Lung (tissue), 12 donors: Measurements from ENCODE around the gene SNX22. TPM values are rescaled to one million over a fixed set of nuclear protein-coding genes. Genes with fewer than 3 reads are reported as not detected.

Source experiments
- ATAC-seq: fragments of 200-7000 bp; cut with Tn5 transposase; one replicate; pipeline ENCODE4 v1.9.1; 2020; ENCODE audit warnings: moderate number of reproducible peaks; ENCODE audit not compliant: insufficient read depth, low FRiP score
- DNase-seq, 3 donors: peaks; one replicate each; pipeline ENCODE4 v3.0.0-alpha.2; 2013 to 2017
- H3K27ac ChIP-seq, 2 donors: one replicate each; pipeline ENCODE4 v1.5.1; 2013; ENCODE audit warnings: mild to moderate bottlenecking in 2 of 2, moderate library complexity in 2 of 2, control low read depth in 1 of 2, inconsistent platforms in 1 of 2, low read depth in 1 of 2, low read length in 1 of 2
- H3K27me3 ChIP-seq, 3 donors: one replicate each; pipeline ENCODE4 v1.5.1; 2013; ENCODE audit warnings: low read length in 2 of 3; ENCODE audit not compliant: control insufficient read depth in 3 of 3, insufficient read depth in 3 of 3
- H3K36me3 ChIP-seq, 4 donors: one replicate each; pipeline ENCODE4 v1.5.1; 2013; ENCODE audit warnings: low read length in 4 of 4, mild to moderate bottlenecking in 1 of 4, moderate library complexity in 1 of 4; ENCODE audit not compliant: control insufficient read depth in 4 of 4, insufficient read depth in 4 of 4
- H3K4me1 ChIP-seq, 5 donors: one replicate each; pipeline ENCODE4 v1.5.1; 2013; ENCODE audit warnings: low read length in 5 of 5, mild to moderate bottlenecking in 2 of 5, moderate library complexity in 1 of 5; ENCODE audit not compliant: control insufficient read depth in 5 of 5, insufficient read depth in 5 of 5
- H3K4me3 ChIP-seq: one replicate; pipeline ENCODE4 v1.5.1; 2013; ENCODE audit warnings: mild to moderate bottlenecking, control low read depth, moderate library complexity
- H3K9ac ChIP-seq, 2 donors: one replicate each; pipeline ENCODE4 v1.5.1; 2013; ENCODE audit warnings: low read length in 2 of 2, control low read depth in 1 of 2; ENCODE audit not compliant: insufficient read depth in 1 of 2
- H3K9me3 ChIP-seq, 4 donors: one replicate each; pipeline ENCODE4 v1.5.1; 2013; ENCODE audit warnings: low read length in 3 of 4, mild to moderate bottlenecking in 1 of 4, moderate library complexity in 1 of 4; ENCODE audit not compliant: control insufficient read depth in 4 of 4, insufficient read depth in 3 of 4
- WGBS, 2 donors: extraction: QIAGEN DNeasy Blood & Tissue Kit; methylation state at CpG; one replicate each; pipeline ENCODE4 v1.1.7; 2013; 5-methylcytosine and 5-hydroxymethylcytosine counted together
- polyA plus RNA-seq, 2 donors: library from polyadenylated mRNA; stranded (reverse); fragments of 200-250 nt; gene quantifications; one replicate each; pipeline ENCODE4 v1.2.1, GENCODE V29; 2013
- total RNA-seq, 2 donors: library from RNA; depleted of rRNA in 1 of 2; stranded (reverse); fragments of >200 nt in 1 of 2; gene quantifications; one replicate each; pipeline ENCODE4 v1.2.1, GENCODE V29; 2014 to 2021
- TF ChIP-seq, protein P1 (sequence below): IDR thresholded peaks from 2 replicates; pipeline ENCODE4 v1.5.1; 2012; ENCODE audit warnings: mild to moderate bottlenecking; ENCODE audit errors: control extremely low read depth, extremely low read depth
- donor health status: control.
- donor health status: control.
- donor health status: Bipolar disorder and iron deficiency.
- donor health status: healthy.
- donor health status: DM: yes; HTN: yes; CAD: no.

Gene SNX22
- total and polyA plus RNA-seq, 4 donors: 3.4 to 20.3 (median 9.2) TPM

DNA sequence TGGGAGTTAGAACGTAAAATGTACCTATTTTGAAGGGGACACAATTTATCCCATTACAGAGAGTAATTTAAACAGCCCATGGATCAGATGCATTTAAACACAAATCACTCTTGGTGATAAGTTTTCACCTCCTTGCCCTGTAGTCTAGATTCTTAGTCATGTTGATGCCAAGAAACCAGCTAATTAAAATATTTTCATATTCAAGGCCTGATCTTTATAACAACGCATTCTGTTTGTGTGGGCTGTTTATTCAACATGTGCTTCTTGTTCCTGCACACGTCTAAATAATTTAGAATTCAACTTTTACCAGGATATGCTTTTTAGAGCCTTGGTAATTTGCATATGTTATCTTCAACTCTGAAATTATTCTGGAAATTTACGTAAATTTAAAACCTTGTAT, 29.9 kb upstream of the SNX22 start:
- Histone ChIP-seq H3K9ac (no peak overlapping the region), H3K4me1 (no peaks in the 10 kb centered on the region), H3K27me3 (no peaks in the 10 kb centered on the region), H3K36me3 (peaks cover 24 to 57% (median 26%) of the 10 kb centered on the region in 4 donors), H3K9me3 (peaks cover 0 to 2% (median 0%) of the 10 kb centered on the region in 4 donors), H3K27ac (no peak overlapping the region), H3K4me3 (no peak overlapping the region)
- ATAC-seq (no peak), DNase-seq (no peak)
- WGBS, 2 donors: 89 to 91% methylated on average over 4 of the region's 4 CpGs
- TF ChIP-seq, protein P1, sequence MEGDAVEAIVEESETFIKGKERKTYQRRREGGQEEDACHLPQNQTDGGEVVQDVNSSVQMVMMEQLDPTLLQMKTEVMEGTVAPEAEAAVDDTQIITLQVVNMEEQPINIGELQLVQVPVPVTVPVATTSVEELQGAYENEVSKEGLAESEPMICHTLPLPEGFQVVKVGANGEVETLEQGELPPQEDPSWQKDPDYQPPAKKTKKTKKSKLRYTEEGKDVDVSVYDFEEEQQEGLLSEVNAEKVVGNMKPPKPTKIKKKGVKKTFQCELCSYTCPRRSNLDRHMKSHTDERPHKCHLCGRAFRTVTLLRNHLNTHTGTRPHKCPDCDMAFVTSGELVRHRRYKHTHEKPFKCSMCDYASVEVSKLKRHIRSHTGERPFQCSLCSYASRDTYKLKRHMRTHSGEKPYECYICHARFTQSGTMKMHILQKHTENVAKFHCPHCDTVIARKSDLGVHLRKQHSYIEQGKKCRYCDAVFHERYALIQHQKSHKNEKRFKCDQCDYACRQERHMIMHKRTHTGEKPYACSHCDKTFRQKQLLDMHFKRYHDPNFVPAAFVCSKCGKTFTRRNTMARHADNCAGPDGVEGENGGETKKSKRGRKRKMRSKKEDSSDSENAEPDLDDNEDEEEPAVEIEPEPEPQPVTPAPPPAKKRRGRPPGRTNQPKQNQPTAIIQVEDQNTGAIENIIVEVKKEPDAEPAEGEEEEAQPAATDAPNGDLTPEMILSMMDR: no peak

DNA sequence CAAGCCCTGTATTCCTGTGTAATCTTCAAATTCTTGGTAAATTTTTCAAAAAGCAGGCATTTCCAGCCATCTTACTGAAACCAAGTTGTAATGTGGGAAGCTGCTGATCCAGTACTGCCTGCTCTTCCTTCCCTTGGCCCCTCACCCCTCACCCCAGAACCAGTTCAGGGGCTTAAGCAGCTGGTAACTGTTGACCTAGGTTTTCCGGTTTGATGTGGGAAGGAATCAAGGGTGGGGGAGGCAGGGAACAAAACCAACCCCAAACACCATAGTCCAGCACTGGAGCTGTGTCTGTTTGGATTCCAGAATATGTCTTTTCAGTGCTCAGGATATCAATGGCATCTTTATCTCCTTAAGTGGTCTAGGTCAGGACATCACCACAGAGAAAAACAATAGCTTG, 29.1 kb upstream of the SNX22 start:
- DNase-seq (no peak), ATAC-seq (no peak)
- Histone ChIP-seq H3K27me3 (no peaks in the 10 kb centered on the region), H3K36me3 (peaks cover 24 to 64% (median 28%) of the 10 kb centered on the region in 4 donors), H3K9ac (no peak overlapping the region), H3K27ac (no peak overlapping the region), H3K4me1 (peaks cover 0 to 4% (median 0%) of the 10 kb centered on the region in 5 donors), H3K4me3 (no peak overlapping the region), H3K9me3 (peaks cover 0 to 2% (median 0%) of the 10 kb centered on the region in 4 donors)
- TF ChIP-seq, protein P1: no peak
- WGBS, 2 donors: 87 to 100% methylated on average over 1 of the region's 1 CpG

DNA sequence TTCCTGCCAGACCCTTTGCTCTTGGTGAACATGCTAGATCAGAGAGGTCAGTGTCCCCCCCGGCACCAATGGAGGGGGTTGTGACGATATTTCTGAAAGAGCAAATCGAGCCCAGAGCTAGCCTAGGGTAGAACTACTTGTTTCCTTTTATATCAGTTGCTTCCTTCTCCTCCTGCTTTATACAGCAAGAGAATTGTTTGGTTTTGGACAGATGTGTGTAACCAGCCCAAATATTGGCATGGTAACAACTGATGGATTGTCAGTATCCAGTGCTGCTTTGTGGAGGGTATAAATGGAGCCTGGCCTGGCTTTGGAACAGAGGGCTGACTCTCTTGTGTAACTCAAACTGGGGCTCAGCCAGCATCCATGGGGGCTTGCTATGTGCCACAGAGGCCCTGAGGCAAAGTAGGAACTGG, 28.6 kb upstream of the SNX22 start:
- Histone ChIP-seq H3K4me1 (peaks cover 0 to 4% (median 0%) of the 10 kb centered on the region in 5 donors), H3K4me3 (no peak overlapping the region), H3K36me3 (peaks cover 24 to 64% (median 29%) of the 10 kb centered on the region in 4 donors), H3K9me3 (peaks cover 0 to 2% (median 0%) of the 10 kb centered on the region in 4 donors), H3K27ac (no peak overlapping the region), H3K27me3 (no peaks in the 10 kb centered on the region), H3K9ac (no peak overlapping the region)
- DNase-seq (no peak), ATAC-seq (no peak)
- WGBS, 2 donors: 93 to 98% methylated on average over 3 of the region's 3 CpGs
- TF ChIP-seq, protein P1: no peak

DNA sequence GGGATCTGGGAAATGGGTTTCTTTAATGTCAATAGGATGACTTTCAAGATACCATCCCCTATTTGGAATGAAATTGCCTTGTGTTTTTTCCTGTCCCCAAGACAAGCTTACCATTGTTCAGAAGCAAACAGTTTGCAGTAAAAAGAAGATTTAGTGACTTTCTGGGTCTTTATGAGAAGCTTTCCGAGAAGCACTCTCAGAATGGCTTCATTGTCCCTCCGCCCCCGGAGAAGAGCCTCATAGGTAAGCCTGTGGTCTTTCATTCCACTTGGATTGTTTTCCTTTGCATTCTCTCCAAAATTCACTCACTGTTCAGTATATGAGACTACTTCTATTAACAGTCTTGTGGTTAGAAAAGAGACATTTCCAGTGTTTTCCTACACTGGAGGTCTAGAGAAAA, 25.6 kb upstream of the SNX22 start:
- Histone ChIP-seq H3K27me3 (no peaks in the 10 kb centered on the region), H3K9me3 (peaks cover 0 to 2% (median 0%) of the 10 kb centered on the region in 4 donors), H3K27ac (no peak overlapping the region), H3K36me3 (peaks cover 30 to 76% (median 35%) of the 10 kb centered on the region in 4 donors), H3K4me1 (peaks cover 0 to 4% (median 0%) of the 10 kb centered on the region in 5 donors), H3K9ac (no peak overlapping the region), H3K4me3 (no peak overlapping the region)
- 77 to 79% methylated on average over 3 of the region's 3 CpGs for WGBS, 2 donors
- no peak for ATAC-seq
- TF ChIP-seq, protein P1: no peak
- DNase-seq: no peak
